Epithelial cell of prostate (primary cell): Measurements from ENCODE around the gene AIG1.
"Not testable (repeated sequence)": the region's sequence is repeated elsewhere in the genome, so short reads cannot be mapped to it uniquely, and the experiment has no call there.

ENCODE experiments used
- DNase-seq: peaks from one replicate; pipeline ENCODE4 v3.0.0-alpha.2; 2011; ENCODE audit warnings: low read depth, low spot score
- H3K27ac ChIP-seq: fragments of 450-650 bp; 2 replicates; pipeline ENCODE4 v1.5.1; 2017; ENCODE audit warnings: mild to moderate bottlenecking

AIG1 gene, protein sequence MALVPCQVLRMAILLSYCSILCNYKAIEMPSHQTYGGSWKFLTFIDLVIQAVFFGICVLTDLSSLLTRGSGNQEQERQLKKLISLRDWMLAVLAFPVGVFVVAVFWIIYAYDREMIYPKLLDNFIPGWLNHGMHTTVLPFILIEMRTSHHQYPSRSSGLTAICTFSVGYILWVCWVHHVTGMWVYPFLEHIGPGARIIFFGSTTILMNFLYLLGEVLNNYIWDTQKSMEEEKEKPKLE

DNA sequence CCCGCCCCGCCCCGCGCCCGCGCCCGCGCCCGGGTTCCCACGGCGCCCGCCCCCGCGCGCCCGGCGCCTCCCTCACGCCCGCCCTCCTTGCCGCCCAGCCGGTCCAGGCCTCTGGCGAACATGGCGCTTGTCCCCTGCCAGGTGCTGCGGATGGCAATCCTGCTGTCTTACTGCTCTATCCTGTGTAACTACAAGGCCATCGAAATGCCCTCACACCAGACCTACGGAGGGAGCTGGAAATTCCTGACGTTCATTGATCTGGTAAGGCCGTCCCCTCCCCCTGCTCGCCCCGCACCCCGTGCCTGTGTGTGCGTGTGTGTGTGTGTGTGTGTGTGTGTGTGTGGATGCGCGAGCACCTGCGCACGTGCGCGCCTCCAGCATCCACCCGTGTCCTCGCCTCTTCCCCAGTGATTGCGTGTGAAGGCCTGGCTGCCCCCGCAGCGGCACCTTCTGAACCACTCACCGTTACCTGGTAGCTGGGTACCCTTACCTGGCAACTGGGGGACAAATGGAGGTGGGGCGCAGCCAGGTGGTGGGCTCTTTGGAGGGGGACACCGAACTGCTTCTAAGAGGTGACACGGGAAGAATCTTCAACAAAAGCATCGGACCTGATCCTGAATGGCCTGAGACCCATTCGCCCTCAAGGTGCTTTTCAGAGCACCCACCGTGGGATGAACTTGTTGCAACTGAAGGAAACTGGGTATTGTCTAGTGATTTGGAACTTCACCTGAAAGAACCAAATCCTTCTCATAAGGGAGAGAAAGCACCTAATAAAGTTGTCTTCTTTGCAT, at the start of gene AIG1:
TSS of gene AIG1 (plus strand) at position 84 of the 791 bp plus-strand sequence. CDS start at position 121, 37 bp downstream.
- no peak for DNase-seq
- H3K27ac ChIP-seq = peak within 1 kb of the TSS; percentile 99

DNA sequence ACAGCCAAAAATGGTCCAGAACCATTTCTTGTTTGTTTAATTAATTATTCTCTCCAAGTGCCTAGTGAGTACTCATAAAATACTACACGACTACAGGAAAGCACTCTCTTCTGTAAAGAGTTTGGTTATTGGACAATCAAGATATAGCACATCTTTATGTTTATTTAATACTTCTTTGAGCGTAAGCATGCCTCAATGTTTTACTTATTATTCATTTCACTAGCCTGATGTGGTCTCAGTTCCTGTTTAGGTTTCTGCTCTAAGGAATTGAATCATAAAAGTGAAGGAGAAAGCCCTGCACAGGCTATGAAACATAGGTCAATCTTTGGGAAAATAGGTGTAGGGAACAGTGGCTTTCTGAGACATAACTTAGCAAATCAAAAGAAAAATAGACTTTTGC, 45.9 kb upstream of the AIG1 start:
- no peak for DNase-seq
- H3K27ac ChIP-seq = no peak overlapping the region

DNA sequence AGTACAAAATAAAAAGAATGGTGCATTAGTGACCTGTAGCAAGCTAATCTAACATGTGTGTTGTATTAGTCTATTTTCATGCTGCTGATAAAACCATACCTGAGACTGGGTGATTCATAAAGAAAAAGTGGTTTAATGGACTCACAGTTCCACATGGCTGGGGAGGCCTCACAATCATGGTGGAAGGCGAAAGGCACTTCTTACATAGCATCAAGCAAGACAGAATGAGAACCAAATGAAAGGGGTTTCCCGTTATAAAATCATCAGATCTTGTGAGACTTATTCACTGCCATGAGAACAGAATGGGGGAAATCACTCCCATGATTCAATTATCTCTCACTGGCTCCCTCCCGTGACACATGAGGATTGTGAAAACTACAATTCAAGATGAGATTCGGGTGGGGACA, 45.4 kb upstream of the AIG1 start:
- no peak for DNase-seq
- H3K27ac ChIP-seq = no peak overlapping the region

DNA sequence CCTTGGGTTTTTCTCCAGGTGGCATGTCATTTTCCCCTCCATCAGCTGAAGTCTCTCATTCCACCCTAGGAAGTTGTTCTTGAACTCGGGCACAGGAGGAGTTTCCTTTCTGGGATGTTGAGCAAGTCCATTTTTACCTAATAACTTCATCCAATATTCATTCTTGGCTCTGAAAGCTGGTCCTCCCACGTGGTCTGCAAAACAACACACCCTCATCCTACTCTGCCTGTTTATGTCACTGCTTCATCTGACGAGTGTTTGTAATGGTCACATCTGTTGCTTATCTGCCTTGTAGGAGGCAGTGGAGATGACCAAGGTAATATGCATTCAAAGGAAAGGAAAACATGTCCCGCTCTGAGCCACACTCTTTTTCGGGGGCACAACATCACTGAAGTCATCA, 41.7 kb upstream of the AIG1 start:
- H3K27ac ChIP-seq = no peak overlapping the region
- DNase-seq = no peak

DNA sequence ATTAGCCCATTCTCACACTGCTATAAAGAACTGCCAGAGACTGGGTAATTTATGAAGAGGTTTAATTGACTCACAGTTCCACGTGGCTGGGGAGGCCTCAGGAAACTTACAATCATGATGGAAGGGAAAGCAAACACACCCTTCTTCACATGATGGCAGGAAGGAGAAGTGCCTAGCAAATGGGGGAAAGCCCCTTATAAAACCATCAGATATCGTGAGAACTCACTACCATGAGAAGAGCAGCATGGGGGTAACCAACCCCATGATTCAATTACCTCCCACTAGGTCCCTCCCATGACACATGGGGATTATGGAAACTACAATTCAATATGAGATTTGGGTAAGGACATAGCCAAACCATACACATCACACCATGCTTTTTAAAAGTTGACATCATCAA, 39.8 kb upstream of the AIG1 start:
- not testable (repeated sequence) for H3K27ac ChIP-seq, DNase-seq

DNA sequence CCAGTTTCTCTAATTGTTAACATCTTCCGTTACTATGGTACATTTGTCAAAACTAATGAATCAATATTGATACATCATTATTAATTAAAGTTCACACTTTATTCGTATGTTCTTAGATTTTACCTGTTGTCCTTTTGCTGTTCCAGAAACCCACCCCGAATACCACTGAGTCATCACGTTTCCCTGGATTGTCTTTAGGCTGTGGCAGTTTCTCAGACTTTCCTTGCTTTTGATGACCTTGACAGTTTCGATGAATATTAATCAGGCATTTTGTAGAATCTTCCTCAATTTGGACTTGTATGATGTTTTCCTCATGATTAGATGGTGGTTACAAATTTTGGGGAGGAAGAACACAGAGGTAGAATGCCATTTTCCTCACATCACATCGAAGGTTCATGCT, 39.1 kb upstream of the AIG1 start:
- no peak for DNase-seq
- no peak overlapping the region for H3K27ac ChIP-seq

DNA sequence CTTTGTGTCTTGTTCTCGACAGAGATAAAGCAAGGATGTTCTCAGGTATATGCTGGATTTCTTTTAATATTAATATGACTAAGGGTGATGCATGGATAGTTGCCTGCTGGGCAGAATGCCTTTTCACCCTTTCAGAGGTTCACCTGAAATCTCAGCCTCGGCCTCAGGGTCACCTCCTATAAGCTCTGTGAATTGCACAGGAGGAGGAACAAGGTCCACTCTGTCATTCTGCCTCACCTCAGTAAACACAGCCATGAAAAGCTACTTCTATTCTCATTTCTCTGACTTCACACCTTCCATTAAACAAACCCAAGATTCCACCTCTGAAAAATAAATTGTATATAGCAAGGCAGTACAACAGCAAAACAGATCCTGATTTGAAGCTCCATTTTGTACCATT, 38.1 kb upstream of the AIG1 start:
- no peak for DNase-seq
- H3K27ac ChIP-seq = no peak overlapping the region

DNA sequence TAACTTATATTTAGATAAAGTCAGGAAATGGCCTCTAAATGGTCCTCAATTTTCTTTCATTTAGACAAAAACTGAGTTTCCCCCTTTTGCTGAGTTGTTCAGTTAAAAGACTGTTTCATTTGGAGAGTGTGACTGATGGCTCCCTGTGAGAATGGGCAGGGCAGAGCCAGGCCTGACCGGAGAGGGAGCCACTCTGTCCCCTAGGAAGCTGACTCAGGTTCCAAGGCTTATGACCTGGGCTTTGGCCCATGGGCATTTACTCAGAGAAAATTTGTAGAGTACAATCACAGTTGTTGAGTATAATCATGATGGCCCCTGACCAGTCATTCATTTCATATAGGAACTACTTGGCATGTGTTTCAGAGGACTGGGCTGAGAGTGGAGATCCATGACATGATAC, 37.0 kb upstream of the AIG1 start:
- DNase-seq = no peak
- H3K27ac ChIP-seq = no peak overlapping the region

DNA sequence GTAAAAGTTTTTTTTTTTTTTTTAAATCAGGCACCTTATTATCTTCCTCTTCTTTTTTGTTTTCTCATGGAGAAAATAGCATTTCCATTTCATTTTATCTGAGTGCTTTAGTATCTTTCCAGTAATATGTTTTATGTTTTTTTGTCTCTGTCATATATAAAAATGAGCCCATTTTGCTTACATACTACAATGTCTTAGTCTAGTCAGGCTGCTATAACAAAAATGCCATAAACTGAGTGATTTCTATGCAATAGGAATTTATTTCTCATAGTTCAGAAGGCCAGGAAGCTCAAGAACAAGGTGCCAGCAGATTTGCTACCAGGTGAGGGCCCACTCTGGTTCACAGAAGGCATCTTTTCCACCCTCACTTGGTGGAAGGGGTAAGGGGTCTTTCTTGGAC, 35.7 kb upstream of the AIG1 start:
- H3K27ac ChIP-seq = no peak overlapping the region
- DNase-seq = no peak

DNA sequence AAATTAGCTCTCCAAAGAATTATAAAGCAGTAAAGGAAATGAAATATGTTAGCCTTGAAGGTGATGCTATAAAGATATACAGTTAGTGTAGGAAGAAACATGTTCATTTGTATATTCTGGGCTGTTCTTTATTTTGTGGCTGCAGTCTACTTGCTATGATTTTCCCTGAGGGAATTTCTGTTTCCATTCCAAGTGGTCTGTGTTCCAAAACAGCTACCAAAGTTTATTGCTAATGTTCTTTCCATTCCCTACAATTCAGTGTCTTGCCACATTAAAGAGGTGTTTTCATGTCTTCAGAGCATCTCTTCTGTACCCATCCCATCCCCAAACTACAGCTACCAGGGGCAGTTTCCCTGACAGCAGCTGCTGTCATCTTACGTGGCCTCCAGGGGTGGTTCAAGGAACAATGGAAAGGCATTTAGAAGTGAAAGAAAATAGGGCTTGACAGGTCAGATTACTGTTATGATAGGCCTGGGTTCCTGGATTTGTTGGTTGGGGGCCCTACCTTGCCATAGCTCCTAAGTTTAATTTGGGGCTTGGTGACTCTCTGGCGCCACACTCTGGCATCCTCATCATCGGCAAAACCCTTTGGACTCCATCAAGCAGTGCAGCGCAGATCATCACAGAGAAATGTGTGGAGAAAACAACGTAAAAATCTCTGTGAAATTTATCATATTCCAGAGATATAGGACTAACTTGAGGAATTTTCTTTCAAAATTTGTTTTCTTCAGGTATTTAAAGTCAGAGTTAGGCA, 33.8 kb upstream of the AIG1 start:
- DNase-seq = no peak
- H3K27ac ChIP-seq = no peak overlapping the region

DNA sequence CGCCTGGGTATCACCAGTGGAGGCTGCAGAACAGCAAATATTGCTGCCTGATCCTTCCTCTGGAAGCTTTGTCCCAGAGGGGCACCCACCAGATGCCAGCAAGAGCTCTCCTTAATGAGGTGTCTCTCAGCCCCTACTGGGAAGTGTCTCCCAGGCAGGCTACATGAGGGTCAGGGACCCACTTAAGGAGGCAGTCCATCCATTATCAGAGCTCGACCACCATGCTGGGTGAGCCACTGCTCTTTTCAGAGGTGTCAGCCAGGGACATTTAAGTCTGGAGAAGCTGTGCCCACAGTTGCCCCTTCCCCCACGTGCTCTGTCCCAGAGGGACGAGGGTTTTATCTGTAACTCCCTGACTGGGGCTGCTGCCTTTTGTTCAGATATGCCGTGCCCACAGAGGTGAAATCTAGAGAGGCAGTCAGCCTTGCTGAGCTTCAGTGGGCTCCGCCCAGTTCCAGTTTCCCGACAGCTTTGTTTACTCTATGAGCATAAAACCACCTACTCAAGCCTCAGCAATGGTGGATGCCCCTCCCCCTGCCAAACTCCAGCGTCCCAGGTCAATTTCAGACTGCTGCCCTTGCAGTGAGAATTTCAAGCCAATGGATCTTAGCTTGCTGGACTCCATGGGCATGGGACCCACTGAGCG, 25.9 kb upstream of the AIG1 start:
- no peak for DNase-seq
- no peak overlapping the region for H3K27ac ChIP-seq

DNA sequence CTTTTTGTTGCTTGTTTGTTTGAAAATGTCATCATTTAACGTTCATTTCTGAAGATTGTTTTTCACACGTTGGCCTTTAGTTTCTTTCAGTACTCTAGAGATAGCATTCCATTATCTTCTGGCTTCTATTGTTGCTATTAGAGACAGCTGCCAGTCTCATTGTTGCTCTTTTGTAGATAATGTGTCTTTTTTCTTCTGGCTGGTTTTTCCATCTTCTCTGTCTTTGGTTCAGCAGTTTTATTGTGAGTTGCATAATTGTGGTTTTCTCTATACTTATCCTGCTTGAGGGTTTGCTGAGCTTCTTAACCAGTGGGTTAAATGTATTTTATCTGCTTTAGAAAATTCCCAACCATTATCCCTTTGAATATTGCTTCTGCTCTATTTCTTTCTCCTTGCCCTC, 23.2 kb upstream of the AIG1 start:
- H3K27ac ChIP-seq = no peak overlapping the region
- no peak for DNase-seq

DNA sequence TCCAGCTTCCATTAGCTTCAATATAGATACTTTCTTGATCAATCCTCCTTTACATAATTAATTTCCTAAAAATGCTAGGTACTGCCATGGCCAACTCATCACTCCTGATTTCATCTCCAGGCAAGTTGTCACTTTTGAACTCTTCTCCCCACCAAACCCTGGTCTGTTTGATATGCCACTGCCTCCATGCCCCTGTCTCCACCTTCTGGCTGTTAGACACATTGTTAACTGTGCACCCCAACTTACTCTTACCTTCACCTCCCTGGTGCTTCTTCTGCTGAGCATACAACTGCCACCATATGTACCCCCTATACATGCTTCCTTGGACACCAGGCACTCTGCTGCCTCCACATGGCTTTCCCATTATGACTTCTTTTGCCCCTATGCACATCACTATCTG, 21.9 kb upstream of the AIG1 start:
- no peak for DNase-seq

DNA sequence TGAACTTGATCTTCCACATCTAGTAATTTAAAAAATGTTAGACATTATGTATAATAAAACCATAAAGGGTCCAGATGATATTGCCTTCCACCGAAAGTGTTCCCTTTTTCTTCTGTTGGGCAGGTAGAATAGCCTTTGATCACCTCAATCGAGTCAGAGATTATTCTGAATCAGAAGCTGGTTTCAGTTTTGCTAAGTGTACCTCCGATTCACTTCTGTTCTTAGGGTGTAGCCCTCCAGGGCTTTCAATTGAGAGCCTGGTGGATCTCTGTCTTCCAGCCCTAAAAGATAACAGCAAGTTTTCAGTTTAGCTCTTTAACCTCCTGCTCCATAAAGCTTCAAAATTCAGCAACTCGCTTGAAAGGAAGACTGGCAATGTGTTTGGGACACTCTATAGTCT, 21.1 kb upstream of the AIG1 start:
- H3K27ac ChIP-seq = no peak overlapping the region
- no peak for DNase-seq

More for the DNA sequence above, 21.9 kb upstream of the AIG1 start:
- H3K27ac ChIP-seq = no peak overlapping the region

DNA sequence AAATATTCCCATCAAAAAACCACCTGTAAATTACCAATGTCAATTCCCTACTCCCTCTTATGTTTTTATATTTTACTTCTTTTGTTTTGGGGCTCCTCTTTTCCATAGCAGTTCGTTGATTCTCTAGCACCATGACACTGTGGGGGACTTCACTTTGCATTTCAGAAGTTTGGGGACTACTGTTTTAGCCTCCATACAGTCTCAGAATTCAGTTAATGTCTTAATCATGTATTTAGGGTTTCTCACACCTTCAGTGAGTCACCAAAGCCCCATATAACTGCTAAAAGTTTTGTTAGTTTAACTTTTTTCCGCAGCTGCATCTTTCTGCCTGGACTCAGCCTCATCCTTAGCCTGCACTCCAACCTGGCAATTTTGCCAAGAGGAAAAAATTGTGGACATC, 20.7 kb upstream of the AIG1 start:
- no peak overlapping the region for H3K27ac ChIP-seq

DNA sequence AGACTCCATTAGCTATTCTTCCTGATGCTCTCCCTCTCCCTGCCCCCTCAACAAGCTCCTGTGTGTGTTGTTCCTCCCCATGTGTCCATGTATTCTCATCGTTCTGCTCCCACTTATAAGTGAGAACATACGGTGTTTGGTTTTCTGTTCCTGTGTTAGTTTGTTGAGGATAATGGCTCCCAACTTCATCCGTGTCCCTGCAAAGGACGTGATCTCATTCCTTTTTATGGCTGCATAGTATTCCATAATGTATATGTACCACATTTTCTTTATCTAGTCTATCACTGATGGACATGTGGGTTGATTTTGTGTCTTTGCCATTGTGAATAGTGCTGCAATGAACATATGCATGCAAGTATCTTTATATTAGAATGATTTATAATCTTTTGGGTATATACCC, 16.3 kb upstream of the AIG1 start:
- DNase-seq, H3K27ac ChIP-seq: not testable (repeated sequence)

More for the DNA sequence above, 20.7 kb upstream of the AIG1 start:
- no peak for DNase-seq

DNA sequence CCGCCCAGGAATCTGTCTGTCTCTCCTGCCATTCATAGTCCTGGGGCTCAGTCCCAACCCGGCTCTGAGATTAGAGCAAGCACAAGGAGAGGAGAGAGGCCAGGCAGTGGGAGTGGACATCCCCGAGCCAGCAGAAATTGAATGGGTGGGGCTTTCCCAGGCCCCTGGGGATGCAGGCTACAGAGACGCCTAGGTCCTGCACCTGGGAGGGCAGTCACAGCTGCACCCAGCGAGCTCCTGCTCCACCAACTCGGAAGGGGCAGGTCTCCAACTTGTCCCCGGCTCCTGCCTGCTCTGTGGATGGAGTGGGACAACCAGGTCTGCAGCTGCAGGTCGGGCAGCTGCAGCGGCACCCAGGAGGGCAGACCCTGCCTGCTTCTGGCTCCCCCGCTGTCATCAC, 11.1 kb upstream of the AIG1 start:
- H3K27ac ChIP-seq = no peak overlapping the region
- DNase-seq = no peak

DNA sequence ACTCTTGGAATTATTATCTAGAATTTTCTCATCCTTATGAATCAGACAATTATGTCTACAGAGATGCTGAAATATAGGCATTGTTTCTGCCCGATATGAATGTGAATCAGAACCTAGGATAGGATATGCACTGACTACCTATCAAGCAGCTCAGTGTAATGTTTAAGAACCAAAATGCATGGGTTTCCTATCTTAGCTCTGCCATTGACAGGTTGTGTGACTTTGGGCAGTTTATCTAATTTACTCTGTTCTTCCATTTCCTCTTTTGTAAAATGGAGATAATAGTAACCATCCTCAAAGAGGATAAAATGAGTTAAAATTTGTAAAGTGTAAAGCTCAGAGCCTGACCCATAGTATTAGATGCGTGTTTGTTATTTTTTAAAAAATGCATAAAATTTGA, 10.2 kb upstream of the AIG1 start:
- DNase-seq = no peak
- H3K27ac ChIP-seq = no peak overlapping the region

DNA sequence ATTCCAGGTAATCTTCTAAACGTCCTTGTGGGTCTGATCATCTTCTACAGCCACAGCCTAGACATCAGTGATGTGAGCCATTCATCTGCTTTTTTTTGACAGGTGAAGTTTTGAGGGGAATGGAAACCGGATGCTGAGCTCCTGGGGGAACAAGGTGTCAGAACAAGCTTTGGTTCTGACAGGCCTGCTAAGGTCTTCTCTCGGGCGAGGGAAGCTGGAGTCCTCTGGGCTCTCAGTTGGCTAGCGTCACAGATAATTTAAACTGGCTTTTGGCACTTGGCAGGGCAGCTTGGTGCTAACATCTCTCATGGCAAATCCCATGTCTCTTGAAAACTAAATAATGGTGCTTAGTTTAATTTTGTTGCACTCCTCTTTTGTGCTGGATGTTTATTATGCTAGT, 8.4 kb upstream of the AIG1 start:
- H3K27ac ChIP-seq = no peak overlapping the region
- no peak for DNase-seq

DNA sequence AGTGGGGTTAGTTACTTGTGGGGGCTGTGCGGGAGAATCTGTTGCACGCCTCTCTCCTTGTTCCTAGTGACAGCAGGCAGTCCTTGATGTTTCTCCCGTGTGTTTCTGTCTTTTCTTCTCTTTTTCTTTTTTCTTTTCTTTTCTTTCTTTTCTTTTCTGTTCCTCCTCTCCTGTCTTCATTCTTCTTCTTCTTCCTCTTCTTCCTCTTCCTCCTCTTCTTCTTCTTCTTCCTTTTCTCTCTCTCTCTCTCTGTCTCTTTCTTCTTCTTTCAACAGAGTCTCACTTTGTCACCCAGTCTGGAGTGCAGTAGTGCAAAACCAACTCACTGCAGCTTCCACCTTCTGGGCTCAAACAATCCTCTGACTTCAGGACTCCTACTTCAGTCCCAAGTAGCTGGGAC, 6.8 kb upstream of the AIG1 start:
- no peak for DNase-seq
- H3K27ac ChIP-seq = no peak overlapping the region

DNA sequence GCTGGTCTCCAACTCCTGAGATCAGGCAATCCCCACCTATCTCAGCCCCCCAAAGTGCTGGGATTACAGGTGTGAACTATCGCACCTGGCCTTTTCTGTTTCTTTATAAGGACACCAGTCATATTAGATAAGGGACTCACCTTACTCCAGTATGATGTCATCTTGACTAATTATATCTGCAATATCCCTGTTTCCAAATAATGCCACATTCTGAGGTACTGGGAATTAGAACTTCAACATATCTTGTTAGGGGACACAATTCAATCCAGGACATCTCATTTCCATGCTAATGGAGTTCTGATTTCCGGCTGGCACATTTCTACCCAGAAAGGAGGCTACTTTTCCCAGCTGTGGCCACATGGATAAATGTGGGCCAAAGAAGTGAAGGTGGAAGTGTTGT, 6.4 kb upstream of the AIG1 start:
- no peak for DNase-seq

More for the DNA sequence above, 6.4 kb upstream of the AIG1 start:
- H3K27ac ChIP-seq = no peak overlapping the region
